Measurements from ENCODE around the gene YKT6.

YKT6 gene

GRCh38 chr7:44232901-44233715 lies 32.3 kb downstream of the YKT6 start:
- no peak for DNase-seq (ENCODE audit: low spot score)

GRCh38 chr7:44235066-44235465 lies 34.3 kb downstream of the YKT6 start:
- no peak for DNase-seq (ENCODE audit: low spot score)

- DNase-seq (ENCODE audit: low spot score): peak; percentile 38
Observed at GRCh38 chr7:44235582-44236332, 35.0 kb downstream of the YKT6 start.

- no peak for DNase-seq (ENCODE audit: low spot score)
Observed at GRCh38 chr7:44236333-44236728, 35.6 kb downstream of the YKT6 start.

- no peak for DNase-seq (ENCODE audit: low spot score)
Observed at GRCh38 chr7:44237696-44238095, 36.9 kb downstream of the YKT6 start.

GRCh38 chr7:44238116-44238695 lies 37.4 kb downstream of the YKT6 start:
- no peak for DNase-seq (ENCODE audit: low spot score)

GRCh38 chr7:44239361-44239760 lies 38.6 kb downstream of the YKT6 start:
- no peak for DNase-seq (ENCODE audit: low spot score)

GRCh38 chr7:44240376-44240775 lies 39.6 kb downstream of the YKT6 start:
- no peak for DNase-seq (ENCODE audit: low spot score)

GRCh38 chr7:44240983-44241510 lies 40.3 kb downstream of the YKT6 start:
- peak; percentile 69 for DNase-seq (ENCODE audit: low spot score)

- DNase-seq (ENCODE audit: low spot score): no peak
Observed at GRCh38 chr7:44242091-44242490, 41.3 kb downstream of the YKT6 start.

GRCh38 chr7:44244282-44244681 lies 43.5 kb downstream of the YKT6 start:
- no peak for DNase-seq (ENCODE audit: low spot score)

GRCh38 chr7:44246396-44247113 lies 45.8 kb downstream of the YKT6 start:
- no peak for DNase-seq (ENCODE audit: low spot score)

- no peak for DNase-seq (ENCODE audit: low spot score)
Observed at GRCh38 chr7:44247868-44248651, 47.3 kb downstream of the YKT6 start.

- no peak for DNase-seq (ENCODE audit: low spot score)
Observed at GRCh38 chr7:44249639-44250234, 49.0 kb downstream of the YKT6 start.

- DNase-seq (ENCODE audit: low spot score): no peak
Observed at GRCh38 chr7:44251269-44251668, 50.5 kb downstream of the YKT6 start.

- no peak for DNase-seq (ENCODE audit: low spot score)
Observed at GRCh38 chr7:44251881-44252280, 51.1 kb downstream of the YKT6 start.

- no peak for DNase-seq (ENCODE audit: low spot score)
Observed at GRCh38 chr7:44256459-44256858, 55.7 kb downstream of the YKT6 start.

- no peak for DNase-seq (ENCODE audit: low spot score)
Observed at GRCh38 chr7:44257213-44257612, 56.4 kb downstream of the YKT6 start.

GRCh38 chr7:44257618-44258422 lies 57.0 kb downstream of the YKT6 start:
- peak; percentile 20 for DNase-seq (ENCODE audit: low spot score)

- DNase-seq (ENCODE audit: low spot score): no peak
Observed at GRCh38 chr7:44258423-44258760, 57.6 kb downstream of the YKT6 start.

Data from globus pallidus (tissue), 1 donor.